WERI-Rb-1 (cell line): ENCODE results near the gene APPL2.

Experiments used
- DNase-seq: peaks from one replicate; pipeline ENCODE4 v3.0.0-alpha.2; 2020
- H3K27ac ChIP-seq: fragments of 250-450 bp; sonication (Bioruptor Pico); 2 replicates; pipeline ENCODE4 v1.5.1; 2020; ENCODE audit warnings: mild to moderate bottlenecking, moderate library complexity
- H3K27me3 ChIP-seq: fragments of 250-450 bp; sonication (Bioruptor Pico); 2 replicates; pipeline ENCODE4 v1.5.1; 2021; ENCODE audit warnings: mild to moderate bottlenecking, low read depth, moderate library complexity; ENCODE audit not compliant: insufficient read depth, severe bottlenecking
- H3K36me3 ChIP-seq: fragments of 250-450 bp; sonication (Bioruptor Pico); 2 replicates; pipeline ENCODE4 v1.5.1; 2020; ENCODE audit warnings: mild to moderate bottlenecking, moderate library complexity
- H3K4me3 ChIP-seq: 2 replicates; pipeline ENCODE4 v1.5.1; 2011; ENCODE audit warnings: low read depth, mild to moderate bottlenecking, control low read depth, low read length
- H3K9me3 ChIP-seq: fragments of 250-450 bp; sonication (Bioruptor Pico); 2 replicates; pipeline ENCODE4 v1.5.1; 2021; ENCODE audit warnings: mild to moderate bottlenecking, moderate library complexity; ENCODE audit not compliant: severe bottlenecking
- TF ChIP-seq, protein P1 (sequence below): IDR thresholded peaks from 2 replicates; pipeline ENCODE4 v1.5.1; 2011; ENCODE audit warnings: low read depth, mild to moderate bottlenecking, control low read depth, inconsistent platforms, low read length

Gene APPL2

DNA sequence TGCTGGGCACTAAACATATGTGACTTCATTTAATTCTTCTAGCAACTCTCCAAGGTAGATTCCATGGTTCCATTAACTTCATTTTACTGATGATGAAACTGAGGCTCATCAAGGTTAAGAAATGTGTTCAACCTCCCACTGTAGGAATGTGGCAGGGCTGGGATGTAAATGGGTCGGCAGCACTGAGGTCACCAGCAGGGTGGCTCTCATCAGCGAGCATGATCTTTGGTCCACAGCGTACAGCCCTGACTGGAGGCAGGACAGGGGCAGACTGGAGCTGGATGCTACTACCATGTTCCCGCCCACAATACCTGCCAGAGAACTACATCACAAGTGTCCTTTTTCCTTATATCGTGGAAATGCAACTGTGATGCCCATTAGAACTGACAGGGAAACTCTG is 4.6 kb downstream of the APPL2 start:
- no peak overlapping the region for H3K4me3 ChIP-seq
- DNase-seq = no peak
- H3K9me3 ChIP-seq = no peaks in the 10 kb centered on the region
- TF ChIP-seq, protein P1, sequence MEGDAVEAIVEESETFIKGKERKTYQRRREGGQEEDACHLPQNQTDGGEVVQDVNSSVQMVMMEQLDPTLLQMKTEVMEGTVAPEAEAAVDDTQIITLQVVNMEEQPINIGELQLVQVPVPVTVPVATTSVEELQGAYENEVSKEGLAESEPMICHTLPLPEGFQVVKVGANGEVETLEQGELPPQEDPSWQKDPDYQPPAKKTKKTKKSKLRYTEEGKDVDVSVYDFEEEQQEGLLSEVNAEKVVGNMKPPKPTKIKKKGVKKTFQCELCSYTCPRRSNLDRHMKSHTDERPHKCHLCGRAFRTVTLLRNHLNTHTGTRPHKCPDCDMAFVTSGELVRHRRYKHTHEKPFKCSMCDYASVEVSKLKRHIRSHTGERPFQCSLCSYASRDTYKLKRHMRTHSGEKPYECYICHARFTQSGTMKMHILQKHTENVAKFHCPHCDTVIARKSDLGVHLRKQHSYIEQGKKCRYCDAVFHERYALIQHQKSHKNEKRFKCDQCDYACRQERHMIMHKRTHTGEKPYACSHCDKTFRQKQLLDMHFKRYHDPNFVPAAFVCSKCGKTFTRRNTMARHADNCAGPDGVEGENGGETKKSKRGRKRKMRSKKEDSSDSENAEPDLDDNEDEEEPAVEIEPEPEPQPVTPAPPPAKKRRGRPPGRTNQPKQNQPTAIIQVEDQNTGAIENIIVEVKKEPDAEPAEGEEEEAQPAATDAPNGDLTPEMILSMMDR = no peak
- H3K27ac ChIP-seq = no peak overlapping the region
- H3K36me3 ChIP-seq = peaks cover 7% of the 10 kb centered on the region
- no peaks in the 10 kb centered on the region for H3K27me3 ChIP-seq

DNA sequence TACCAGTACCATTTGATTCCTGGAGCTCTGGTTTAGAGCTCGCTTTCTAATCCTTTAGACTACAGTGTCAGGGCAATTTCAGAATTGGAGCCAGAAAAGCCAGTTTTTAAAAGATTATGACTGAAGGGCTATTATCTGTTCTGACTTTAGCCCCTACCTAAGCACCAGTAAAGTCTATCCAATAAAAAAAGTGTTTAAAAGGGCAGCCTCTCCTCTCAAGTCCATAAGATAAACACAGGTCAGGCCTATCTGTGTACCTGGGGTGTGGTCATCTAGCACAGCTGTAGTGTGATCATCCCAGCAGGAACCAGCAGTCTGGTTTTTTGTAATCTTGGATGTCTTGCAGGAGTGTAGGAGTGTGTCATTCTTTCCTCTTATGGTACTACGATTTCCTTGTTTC is 6.6 kb downstream of the APPL2 start:
- TF ChIP-seq, protein P1 = no peak
- no peak for DNase-seq
- Histone ChIP-seq H3K4me3 (no peak overlapping the region), H3K27me3 (no peaks in the 10 kb centered on the region), H3K27ac (no peak overlapping the region), H3K9me3 (no peaks in the 10 kb centered on the region), H3K36me3 (peaks cover 7% of the 10 kb centered on the region)

DNA sequence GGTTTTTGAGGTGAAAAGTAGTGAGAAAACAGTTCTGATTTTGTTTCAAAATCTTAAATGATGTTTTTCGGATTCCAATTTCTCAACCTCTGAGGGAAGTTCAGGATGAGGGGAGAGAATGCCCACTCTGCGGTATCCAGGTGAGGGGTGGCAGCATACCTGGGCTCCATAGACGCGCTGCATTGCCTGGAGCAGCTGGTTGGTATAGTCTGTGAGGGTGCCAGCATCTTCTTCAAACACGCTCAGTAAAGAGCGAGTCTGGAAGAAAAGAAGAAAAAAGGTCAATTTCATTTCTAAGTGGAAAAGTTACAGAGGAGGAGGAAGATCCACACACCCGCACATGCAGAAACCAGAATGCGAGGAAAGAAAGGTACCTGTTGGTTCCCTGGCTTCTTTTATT is 7.0 kb downstream of the APPL2 start:
- H3K27ac ChIP-seq = no peak overlapping the region
- peaks cover 7% of the 10 kb centered on the region for H3K36me3 ChIP-seq
- TF ChIP-seq, protein P1 = no peak

DNA sequence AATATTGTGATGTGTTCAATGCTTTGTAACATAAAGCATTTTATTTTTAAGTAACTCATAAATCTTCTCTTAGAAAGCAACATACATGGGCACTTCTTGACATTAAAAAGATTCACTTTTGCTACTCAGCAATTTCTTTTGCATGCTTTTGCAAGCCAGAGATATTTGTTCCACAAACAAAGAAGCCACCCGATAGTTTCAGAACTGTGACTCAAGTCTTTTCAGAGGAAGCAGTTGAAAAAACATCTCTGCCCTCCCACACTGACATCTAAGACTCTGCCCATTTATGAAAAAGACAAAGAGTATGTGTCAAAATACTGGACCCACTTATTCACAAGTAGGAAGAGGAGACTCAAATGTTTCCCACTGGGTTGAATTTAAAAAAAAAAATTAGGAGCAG is 7.5 kb downstream of the APPL2 start:
- Histone ChIP-seq H3K27me3 (no peaks in the 10 kb centered on the region), H3K36me3 (peaks cover 7% of the 10 kb centered on the region), H3K9me3 (no peaks in the 10 kb centered on the region), H3K4me3 (no peak overlapping the region), H3K27ac (no peak overlapping the region)
- no peak for DNase-seq
- TF ChIP-seq, protein P1 = no peak

More for the DNA sequence above, 7.0 kb downstream of the APPL2 start:
- Histone ChIP-seq H3K9me3 (no peaks in the 10 kb centered on the region), H3K4me3 (no peak overlapping the region), H3K27me3 (no peaks in the 10 kb centered on the region)
- no peak for DNase-seq

DNA sequence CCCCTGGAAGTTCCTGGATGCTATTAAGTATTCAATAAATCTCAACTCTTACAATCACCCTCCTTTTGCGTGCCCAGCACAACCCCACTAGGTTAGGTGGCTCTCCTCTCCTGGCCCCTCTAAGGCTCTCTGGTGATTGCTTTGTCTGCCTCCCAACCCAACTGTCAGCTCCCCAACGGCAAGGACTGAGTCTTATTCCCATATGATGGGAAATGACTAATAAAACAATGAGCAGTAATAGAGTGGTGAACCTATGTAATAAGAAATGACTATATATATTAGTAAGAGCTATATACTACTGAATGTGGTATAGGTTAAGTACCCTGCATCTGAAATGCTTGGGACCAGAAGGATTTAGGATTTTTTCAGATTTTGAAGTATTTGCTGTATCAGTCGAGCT is 8.1 kb downstream of the APPL2 start:
- H3K27ac ChIP-seq = no peak overlapping the region
- DNase-seq = no peak
- no peaks in the 10 kb centered on the region for H3K27me3 ChIP-seq
- H3K36me3 ChIP-seq = peaks cover 7% of the 10 kb centered on the region
- TF ChIP-seq, protein P1 = no peak
- no peaks in the 10 kb centered on the region for H3K9me3 ChIP-seq
- H3K4me3 ChIP-seq = no peak overlapping the region

DNA sequence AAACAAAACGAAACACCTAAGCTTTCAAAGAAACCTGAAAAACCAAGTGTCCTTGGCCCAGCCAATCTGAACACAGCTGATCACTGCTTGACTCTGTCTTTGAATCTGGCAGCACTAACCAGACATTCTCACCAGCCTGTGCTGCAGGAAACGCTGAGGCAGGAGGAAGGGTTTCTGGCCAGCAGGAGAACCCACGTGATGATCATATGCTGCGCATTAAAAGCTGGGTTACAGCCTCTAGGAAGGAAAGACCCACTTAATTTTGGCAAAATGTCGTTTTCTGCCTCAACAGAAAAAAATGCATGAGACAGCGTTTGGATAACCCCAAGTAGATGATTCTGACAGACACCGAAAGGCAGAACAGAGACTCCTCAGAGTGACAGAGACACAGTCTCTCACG is 9.8 kb downstream of the APPL2 start:
- H3K27ac ChIP-seq = no peak overlapping the region
- H3K4me3 ChIP-seq = no peak overlapping the region
- no peaks in the 10 kb centered on the region for H3K9me3 ChIP-seq
- TF ChIP-seq, protein P1 = no peak
- no peaks in the 10 kb centered on the region for H3K27me3 ChIP-seq
- peaks cover 7% of the 10 kb centered on the region for H3K36me3 ChIP-seq
- no peak for DNase-seq
